Stimulated activated CD4-positive, alpha-beta T cell treated with anti-CD3 and anti-CD28 coated beads, TNF-alpha, amount 100 ng/mL, for 48 hours (primary cell): ENCODE data around the gene SERPINA1.
"Not testable (repeated sequence)": the region's sequence is repeated elsewhere in the genome, so short reads cannot be mapped to it uniquely, and the experiment has no call there.

Experiments
- DNase-seq, 3 donors: peaks; one replicate each; pipeline ENCODE4 v3.0.0-alpha.2; 2020; ENCODE audit warnings: low read depth in 3 of 3

The SERPINA1 gene

DNA sequence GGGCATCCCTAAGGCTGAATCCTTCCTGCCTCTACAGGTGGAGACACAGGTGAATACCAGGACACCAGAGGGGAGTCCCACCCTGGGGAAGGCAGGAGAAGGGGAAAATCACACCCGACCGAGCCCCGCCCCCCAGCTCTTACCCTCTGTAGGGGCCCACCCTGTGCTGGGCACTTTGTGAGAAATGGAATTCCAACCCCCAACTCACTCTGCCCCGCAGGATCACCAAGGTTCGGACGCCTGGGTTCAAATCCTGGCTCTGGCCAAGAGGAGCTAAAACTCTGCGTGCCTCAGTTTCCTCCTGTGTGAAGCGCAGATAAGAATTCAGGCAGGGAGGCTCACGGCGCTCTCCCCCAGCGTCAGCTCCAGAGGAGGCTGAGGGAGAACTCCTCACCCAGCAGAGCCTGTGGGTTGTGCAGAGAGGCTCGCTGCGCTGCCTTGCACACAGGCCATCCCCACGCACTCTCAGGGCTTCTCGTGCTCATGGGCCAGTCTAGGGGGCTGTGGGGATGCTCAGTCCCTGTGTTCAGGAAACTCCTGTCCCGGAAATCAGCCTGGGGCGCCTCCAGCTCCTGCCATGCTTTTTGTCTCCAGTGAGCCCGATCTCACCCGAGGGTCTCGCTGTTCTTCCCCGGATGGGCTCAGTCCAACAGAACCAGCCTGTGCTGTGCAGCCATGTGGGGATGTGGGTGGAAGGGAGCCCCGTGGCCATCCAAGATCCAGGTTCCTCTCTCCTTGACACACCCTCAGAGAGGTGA lies 18.5 kb downstream of the SERPINA1 start:
- DNase-seq = not testable (repeated sequence)

DNA sequence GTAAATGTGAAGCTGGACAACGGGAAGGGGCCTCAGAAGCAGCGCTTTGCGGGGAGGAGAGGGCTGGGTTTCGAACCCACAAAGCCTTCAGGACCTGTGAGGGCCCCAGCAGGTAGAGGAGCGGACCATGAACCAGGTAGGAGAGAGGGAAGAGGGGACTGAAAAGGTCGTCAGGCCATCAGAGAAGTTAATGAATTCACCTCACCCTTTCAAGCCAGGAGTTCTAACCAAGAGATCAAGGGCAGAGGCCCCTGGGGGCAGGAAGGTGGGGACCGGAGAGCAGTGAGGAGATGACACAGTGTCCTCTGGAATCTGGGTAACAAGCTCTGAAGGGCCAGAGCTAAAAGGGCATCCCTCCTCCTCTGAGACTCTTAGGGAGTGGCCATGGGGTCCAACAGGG lies 19.4 kb downstream of the SERPINA1 start:
- no peak for DNase-seq

DNA sequence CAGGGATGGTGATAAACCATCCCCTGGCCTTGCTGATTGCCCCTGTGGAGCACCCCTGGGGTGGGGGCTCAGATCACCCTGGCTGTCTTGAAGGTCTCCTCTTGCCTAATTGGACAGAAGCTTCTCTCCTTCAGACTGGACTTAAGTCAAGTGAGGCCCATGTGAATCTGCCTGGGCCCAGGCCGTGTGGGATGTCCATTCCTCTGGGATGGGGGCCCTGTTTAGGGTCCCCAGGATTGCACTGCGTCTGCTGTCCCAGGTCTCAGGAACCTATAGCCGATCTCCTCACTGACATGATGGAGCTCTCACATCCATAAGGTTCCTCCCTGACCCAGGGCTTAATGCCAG lies 20.2 kb downstream of the SERPINA1 start:
- DNase-seq = no peak

DNA sequence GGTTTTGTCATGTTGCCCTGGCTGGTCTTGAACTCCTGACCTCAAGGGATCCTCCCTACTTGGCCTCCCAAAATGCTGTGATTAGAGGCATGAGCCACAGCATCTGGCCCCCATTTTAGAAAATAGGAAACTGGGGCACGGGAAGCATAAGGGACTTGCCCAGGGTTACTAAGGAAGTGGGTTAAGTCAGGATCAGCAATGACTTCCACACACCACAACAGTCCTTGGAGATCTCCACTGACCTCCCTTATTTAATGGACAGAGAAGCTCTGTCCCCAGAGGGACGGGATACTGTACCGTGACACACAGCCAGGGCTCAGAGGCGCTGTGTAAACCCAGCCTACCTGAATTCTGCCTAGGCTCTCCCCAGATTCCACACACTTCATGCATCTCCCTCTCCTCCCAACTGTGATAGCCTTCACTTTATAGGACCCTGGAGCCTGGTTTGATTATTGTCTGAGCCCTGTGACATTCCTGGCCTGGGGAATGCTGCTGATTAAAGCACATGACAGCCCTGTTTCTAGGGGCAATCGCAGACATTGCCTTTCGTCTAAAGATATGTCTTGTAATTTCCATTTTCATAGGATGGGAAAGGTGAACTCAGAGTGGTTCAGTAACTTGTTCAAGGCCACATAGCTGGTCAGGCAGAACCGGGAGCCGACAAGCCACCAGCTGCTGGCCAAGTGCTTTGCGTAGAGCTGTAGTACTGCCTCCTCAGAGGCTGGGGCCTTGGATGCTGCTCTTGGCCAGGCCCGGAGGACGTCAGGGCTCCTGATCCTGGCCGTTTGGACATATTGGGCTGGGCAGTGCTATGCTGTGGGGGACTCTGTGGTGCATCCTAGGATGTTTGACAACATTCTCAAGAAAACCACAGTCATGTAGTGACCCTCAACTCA lies 20.8 kb downstream of the SERPINA1 start:
- DNase-seq = no peak

DNA sequence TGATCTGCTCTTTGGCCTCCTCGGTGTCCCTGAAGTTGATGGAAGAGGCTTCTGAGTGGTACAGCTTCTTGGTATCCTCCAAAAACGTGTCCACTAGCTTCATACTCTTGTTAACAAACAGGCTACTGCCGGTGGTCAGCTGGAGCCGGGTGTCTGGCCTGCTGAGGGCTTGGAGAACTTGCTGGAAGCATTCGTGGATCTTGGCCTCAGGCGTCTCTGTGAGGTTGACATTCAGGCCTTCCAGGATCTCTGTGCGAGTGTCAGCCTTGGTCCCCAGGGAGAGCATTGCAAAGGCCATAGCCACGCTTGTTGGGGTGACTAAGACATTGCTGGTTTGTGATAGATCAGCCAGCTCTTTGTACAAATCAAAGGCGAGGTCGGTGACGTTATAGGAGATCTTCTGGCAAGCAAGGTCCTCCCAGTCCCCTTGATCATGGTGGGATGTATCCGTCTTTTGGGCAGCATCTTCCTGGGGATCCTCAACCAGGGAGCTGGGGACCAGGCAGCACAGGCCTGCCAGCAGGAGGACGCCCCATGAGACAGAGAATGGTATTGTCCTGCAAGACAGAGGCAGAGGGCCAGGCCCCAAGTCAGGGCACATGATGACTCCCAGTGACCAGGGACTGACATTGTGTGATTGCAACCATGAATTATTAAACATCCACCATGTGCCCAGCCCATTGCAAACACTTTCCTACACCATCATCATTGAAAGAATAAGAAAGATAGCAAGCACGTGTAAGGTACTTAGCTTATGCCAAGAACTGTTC lies 22.1 kb downstream of the SERPINA1 start, which contains the start of gene SERPINA2:
Gene SERPINA2, minus strand, starts transcription at position 553 of the 770 bp plus-strand sequence.
- DNase-seq = no peak

DNA sequence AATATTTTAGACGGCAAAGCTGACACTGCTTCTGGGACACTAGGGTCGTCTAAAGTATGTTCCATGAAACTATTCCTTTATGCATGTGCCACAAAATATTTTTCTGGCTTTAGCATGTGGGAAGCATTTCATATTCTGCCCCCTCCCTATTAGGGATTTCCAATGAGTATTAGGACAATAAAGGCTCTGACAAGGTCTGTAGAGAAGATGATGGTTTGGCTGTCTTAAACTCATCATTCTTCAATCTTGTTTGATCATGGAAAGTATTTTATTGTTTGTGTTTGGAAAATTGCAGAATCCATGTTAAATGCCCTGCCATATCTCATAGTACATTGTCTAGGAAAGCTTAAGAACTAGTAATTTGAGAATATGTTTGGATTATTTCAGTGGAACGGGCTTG lies 22.8 kb downstream of the SERPINA1 start:
- no peak for DNase-seq

DNA sequence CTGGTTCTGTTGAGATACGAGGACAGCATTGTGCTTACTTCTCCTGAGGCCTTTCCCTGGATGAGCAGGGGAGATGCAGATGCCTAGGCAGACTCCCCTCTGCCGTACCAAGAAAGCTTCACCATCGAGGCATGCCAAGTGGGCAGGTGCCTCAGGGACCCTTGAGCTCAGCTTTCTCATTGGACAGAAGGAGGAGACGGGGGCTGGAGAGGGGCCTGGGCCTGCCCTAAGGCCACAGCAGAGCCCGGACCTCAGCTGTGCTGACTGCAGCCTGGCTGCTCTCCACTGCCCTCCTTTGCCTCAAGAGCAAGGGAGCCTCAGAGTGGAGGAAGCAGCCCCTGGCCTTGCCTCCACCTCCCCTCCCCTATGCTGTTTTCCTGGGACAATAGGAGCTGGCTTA lies 23.4 kb downstream of the SERPINA1 start:
- DNase-seq = no peak

DNA sequence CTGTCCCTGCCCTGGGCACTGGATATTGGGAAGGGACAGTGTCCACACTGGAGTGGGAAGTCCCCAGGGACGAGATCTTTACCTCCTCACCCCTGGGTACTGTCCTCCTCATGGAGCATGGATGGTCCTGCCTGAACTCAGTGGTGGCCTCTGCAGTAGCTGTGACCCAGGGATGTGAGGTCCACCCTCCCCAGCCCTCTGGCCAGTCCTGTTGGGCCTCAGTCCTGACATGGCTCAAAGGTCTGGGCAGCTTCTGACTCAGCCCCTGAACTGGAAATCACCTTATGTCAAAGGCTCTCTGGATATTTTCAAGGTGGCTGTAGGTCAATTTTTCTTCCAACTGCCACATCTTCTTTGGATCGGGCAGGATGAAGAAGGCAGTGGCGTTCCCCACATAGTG lies 24.4 kb downstream of the SERPINA1 start:
- no peak for DNase-seq

DNA sequence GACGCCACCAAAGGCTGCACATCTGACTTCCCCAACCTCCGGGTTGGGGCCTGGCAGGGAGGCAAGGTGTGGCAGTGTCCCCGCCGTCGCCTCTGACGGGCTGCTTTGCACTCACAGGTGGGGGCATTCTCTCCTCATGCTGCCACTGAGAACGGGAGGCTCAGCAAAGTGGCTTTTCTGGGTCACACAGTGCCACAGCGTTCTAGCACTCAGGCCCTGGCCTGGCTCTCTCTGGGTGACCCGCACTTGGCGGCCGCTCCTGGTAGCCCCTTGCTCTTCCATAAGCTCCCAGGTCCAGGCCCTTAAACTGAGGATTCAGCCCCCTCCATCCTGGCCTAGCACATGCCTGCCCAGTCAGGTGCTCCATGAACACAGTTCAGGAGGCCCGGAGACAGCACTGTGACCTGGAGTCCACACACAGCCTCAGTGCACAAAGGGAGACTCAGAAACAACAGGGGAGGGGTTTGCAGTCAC lies 25.2 kb downstream of the SERPINA1 start:
- no peak for DNase-seq

DNA sequence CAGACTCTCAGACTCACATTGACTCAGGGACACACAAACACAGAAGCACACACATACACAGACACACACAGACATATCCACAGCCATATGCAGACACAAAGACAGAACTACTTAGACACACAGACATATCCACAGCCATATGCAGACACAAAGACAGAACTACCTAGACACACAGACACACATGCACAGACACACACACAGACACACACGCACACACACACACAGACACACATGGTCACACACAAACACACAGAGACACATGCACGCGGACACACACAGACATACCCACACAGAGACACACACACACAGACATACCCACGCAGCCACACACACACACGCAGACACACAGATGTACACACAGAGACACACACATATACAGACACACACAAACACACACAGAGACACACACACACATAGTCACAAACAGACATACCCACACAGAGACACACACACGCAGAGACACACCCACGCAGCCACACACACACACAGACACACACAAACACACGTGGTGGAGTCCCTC lies 25.7 kb downstream of the SERPINA1 start:
- no peak for DNase-seq

DNA sequence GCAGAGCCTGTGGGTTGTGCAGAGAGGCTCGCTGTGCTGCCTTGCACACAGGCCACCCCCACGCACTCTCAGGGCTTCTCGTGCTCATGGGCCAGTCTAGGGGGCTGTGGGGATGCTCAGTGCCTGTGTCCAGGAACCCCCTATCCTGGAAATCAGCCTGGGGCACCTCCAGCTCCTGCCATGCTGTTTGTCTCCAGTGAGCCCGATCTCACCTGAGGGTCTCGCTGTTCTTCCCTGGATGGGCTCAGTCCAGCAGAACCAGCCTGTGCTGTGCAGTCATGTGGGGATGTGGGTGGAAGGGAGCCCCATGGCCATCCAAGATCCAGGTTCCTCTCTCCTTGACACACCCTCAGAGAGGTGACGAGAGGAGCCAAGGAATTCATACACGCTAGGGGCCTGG lies 26.7 kb downstream of the SERPINA1 start:
- no peak for DNase-seq

DNA sequence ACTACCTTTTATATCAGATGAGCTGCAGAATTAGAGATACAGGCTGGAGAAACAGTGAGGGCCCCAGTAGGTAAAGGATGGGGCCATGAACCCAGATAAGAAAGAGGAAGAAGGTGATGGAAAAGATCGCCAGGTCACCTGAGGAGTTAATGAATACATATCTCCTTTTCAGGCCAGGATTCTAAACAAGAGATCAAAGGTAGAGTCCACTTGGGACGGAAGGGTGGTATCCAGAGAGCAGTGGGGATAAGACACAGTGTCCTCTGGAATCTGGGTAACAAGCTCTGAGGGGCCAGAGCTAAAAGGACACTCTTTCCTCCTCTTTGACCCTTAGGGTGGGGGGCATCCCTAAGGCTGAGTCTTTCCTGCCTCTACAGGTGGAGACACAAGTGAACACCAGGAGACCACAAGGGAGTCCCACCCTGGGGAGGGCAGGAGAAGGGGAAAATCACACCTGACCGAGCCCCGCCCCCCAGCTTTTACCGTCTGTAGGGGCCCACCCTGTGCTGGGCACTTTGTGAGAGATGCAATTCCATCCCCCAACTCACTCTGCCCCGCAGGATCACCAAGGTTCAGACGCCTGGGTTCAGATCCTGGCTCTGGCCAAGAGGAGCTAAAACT lies 27.3 kb downstream of the SERPINA1 start:
- DNase-seq = no peak

DNA sequence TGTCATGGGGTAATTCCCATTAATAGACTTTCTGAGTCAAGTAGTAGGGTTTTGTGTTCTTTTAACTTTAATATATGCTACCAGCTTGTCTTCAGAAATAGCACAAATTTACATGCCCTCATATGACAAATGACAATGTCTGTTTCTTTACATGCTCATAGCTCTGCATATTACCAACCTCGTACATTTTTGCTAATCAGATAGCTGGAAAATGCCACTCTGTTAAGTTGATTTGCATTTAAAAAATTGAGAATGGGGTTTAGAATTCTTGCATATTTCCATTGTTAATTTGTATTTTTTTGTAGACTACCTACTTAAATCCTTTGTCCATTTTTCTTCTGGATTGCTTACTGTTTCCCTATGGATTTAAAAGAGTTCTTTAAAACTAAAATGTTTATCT lies 31.2 kb downstream of the SERPINA1 start:
- no peak for DNase-seq

DNA sequence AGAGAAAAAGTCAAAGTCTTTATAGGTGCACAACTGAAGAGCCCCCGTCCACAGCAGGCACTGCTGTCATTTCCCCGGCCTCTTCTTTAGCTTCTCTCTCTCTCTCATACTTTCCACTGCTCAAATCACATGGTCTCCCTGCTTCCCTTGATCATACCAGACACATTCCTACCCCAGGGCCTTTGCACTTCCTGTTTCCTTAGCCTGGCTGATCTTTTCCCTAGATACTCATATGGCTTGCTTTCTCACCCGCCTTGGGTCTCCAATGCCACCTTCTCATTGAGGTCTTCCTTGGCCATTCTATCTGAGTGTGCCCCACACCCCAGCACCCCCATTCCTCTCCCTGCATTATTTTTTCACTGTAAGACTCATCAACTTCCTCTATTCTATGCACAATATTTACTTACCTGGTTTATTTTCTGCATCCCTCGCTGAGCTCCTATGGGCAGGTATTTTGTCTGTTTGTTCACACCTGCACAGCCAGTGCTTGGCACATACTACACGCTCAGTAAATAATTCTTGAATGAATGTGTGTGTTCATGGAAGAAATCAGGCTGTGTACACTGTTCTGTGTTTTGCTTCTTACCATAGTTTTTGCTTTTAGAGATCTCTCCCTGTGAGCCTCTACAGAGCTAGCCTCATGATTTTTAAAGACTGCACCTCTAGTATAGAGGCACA lies 31.9 kb downstream of the SERPINA1 start:
- DNase-seq = no peak

DNA sequence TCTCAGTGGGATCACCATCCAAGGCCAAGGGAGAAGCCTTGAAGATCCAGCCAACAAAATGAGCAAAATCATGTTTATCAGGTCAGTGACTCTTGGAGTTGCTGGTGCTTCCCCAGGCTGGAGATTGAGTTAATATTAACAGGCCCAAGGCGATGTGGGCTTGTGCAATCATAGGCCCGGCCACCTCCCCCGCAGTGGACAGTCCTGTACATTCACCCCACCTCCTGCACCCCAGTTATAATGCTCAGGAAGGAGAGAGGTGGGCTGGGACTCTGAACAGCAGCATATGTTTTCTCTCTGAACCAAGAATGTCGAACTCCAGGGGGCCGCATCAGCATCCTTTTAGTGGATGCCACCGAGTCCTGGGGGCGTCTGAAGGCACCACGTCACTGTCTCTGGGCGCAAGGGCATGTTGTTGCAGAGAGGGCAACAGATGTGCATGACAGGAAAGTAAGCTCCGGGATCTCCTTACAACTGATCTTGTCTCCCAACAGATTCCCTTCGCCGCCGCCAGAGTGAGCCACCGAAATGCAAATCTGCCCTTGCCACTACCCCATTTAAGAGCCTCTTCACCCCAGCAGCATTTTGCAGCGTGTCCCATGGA lies 33.1 kb downstream of the SERPINA1 start:
- no peak for DNase-seq

DNA sequence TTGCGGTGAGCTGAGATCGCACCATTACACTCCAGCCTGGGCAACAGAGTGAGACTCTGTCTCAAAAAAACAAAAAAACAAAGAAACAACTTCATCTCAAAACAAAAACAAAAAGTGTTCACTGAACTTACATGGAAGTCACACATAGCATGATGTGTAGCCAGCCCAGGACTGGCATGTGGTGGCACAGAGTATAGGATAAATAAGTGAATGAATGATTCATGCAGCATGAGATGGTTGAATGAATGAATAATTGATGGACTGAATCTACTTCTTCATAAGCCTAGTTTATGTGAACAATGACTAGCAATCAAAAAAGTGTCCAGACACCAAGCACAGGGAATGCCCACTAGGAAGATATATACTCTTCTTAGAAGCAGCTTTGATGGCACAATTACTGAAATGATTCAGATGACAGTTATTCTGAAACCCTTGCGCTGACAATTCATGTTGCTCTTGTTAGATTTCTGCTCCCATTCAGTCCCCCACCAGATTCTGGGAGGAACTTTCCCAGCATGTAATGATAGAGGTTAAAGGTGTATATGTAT lies 33.7 kb downstream of the SERPINA1 start:
- DNase-seq = no peak

DNA sequence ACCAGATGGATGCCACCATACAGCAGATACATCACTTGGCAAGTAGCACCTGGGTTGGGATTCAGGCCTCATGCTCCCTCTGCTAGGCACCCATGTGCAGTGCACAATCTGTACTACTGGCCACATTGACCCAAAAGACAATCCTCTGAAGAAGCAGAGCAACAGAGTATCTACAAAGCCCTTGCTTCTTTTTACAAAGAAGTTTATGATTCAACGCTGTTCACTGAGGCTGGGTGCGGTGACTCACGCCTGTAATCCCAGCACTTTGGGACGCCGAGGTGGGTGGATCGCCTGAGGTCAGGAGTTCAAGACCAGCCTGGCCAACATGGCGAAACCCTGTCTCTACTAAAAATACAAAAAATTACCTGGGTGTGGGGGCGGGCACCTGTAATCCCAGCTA lies 34.2 kb downstream of the SERPINA1 start:
- DNase-seq = not testable (repeated sequence)

DNA sequence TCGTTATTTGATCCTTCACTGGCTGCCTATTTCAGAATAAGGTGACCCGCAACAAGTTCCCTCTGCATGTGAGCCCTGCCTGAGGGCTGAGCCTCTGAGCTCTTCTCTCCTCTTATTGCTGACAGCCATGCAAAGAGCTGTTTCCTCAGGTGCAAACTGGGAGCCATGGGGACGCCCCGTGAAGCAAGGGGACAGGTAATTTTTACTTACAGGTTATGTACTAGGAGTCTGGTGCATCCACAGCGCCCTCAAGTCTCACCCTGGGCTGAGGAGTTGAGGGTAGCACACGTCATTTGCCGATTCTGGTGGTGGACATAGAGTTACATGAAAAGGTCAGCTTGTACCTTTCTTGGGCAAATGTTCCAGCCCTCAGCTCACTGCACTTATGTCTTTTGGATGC lies 39.1 kb downstream of the SERPINA1 start:
- no peak for DNase-seq

DNA sequence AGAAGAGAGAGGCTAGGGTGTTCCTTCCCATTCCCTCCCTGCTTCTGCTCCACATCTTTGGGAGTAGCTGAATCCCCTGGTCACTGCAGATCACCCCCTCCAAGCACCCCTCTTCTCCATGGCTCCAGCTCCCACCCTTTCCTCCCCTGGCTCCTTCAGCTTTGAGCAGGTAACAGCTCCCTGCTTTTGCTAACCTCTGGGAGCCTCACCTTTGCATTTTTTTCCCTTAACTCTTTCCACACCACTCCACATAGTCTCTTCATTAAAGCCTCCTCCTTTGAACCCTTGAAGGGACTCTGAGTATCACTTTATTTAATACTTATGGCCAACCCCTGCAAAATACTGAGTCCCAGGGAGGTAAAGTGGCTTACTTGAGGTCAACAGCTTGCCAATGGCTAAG lies 39.6 kb downstream of the SERPINA1 start:
- DNase-seq = no peak

DNA sequence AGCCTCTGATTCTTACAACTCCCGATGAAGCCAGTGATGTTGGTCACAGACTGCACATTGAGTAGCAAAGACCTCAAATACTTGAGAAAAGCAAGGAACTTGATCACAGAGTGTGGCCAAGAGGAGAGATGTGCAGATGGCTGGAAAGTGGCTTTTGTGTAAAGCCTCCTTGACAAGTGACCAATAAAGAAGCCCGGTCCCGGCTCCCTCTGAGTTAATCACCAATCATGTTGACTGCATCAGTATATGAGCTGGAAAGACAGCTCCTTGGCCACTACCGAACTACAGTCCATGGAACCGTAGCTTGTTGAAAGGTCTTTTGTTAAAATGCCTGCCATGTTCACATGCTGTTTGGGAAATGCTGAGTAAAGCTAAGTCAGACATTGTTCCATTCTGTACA lies 41.6 kb downstream of the SERPINA1 start:
- DNase-seq = no peak
